Measurements from ENCODE around the gene LYPD6B.
"Not testable (repeated sequence)": the region's sequence is repeated elsewhere in the genome, so short reads cannot be mapped to it uniquely, and the experiment has no call there.

DNA sequence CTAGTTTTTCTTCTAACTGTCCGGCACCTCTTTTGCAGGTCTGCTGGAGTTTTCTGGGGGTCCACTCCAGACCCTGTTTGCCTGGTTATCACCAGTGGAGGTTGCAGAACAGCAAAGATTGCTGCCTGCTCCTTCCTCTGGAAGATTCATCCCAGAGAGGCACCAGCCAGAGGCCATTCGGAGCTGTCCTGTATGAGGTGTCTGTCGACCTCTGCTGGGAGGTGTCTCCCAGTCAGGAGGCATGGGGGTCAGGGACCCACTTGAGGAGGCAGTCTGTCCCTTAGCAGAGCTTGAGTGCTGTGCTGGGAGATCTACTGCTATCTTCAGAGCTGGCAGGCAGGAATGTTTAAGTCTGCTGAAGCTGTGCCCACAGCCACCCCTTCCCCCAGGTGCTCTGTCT is 218.4 kb downstream of the LYPD6B start:
- not testable (repeated sequence) for TF ChIP-seq POLR2AphosphoS5, POLR2A (IDR thresholded peaks at IDR 0.05)
- TF ChIP-seq, protein P1, sequence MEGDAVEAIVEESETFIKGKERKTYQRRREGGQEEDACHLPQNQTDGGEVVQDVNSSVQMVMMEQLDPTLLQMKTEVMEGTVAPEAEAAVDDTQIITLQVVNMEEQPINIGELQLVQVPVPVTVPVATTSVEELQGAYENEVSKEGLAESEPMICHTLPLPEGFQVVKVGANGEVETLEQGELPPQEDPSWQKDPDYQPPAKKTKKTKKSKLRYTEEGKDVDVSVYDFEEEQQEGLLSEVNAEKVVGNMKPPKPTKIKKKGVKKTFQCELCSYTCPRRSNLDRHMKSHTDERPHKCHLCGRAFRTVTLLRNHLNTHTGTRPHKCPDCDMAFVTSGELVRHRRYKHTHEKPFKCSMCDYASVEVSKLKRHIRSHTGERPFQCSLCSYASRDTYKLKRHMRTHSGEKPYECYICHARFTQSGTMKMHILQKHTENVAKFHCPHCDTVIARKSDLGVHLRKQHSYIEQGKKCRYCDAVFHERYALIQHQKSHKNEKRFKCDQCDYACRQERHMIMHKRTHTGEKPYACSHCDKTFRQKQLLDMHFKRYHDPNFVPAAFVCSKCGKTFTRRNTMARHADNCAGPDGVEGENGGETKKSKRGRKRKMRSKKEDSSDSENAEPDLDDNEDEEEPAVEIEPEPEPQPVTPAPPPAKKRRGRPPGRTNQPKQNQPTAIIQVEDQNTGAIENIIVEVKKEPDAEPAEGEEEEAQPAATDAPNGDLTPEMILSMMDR (IDR thresholded peaks at IDR 0.05) = not testable (repeated sequence)

All from gastroesophageal sphincter (tissue), 3 donors.